ENCODE measurements around the gene MRAP2. TPM values are rescaled to one million over a fixed set of nuclear protein-coding genes. Genes with fewer than 3 reads are reported as not detected.

The MRAP2 gene
- total and polyA plus RNA-seq, 2 donors (not counting 1 experiment from before 2014, with no cell fraction given): 0.03 to 0.17 TPM

GRCh38 chr6:84002226-84002625, 31.3 kb upstream of the MRAP2 start:
- no peaks in the 10 kb centered on the region for H3K9me3 ChIP-seq (ENCODE audit: control insufficient read depth, insufficient read depth, low read depth, low read length)
- H2AFZ ChIP-seq (ENCODE audit: low read length): no peak overlapping the region
- H3K4me2 ChIP-seq (ENCODE audit: extremely low read depth, insufficient read depth, low read length): no peak overlapping the region
- H3K4me1 ChIP-seq (ENCODE audit: control insufficient read depth, extremely low read depth, insufficient read depth, low read length): no peaks in the 10 kb centered on the region
- H3K4me3 ChIP-seq (replicated peaks in 1 of 4; ENCODE audit: control extremely low read depth in 1 of 4, insufficient read depth in 1 of 4, low read depth in 3 of 4, low read length in 4 of 4): no peak overlapping the region
- no peaks in the 10 kb centered on the region for H3K36me3 ChIP-seq (ENCODE audit: control insufficient read depth, insufficient read depth, low read length)
- H4K20me1 ChIP-seq (ENCODE audit: control insufficient read depth, extremely low read depth, insufficient read depth, low read length): no peaks in the 10 kb centered on the region
- H3K27ac ChIP-seq (ENCODE audit: insufficient read depth, low read length): no peak overlapping the region
- no peaks in the 10 kb centered on the region for H3K27me3 ChIP-seq (ENCODE audit: control insufficient read depth, insufficient read depth, low read length)
- no peak for DNase-seq (ENCODE audit: low read depth in 2 of 2)
- no peak for TF ChIP-seq EZH2 (IDR thresholded peaks at IDR 0.05; ENCODE audit: low read length, missing control alignments)
- no peak for TF ChIP-seq CTCF (conservative IDR thresholded peaks at IDR 0.05 in 1 of 2, IDR thresholded peaks at IDR 0.05 in 1 of 2; ENCODE audit: low read depth in 1 of 2, low read length in 2 of 2)
- H3K9ac ChIP-seq (ENCODE audit: insufficient read depth, low read length): no peak overlapping the region
- no peaks in the 10 kb centered on the region for H3K79me2 ChIP-seq (ENCODE audit: control insufficient read depth, insufficient read depth, low read length)

GRCh38 chr6:84003131-84003530, 30.4 kb upstream of the MRAP2 start:
- DNase-seq (ENCODE audit: low read depth in 2 of 2): no peak
- H3K4me3 ChIP-seq (replicated peaks in 1 of 4; ENCODE audit: control extremely low read depth in 1 of 4, insufficient read depth in 1 of 4, low read depth in 3 of 4, low read length in 4 of 4): no peak overlapping the region
- no peak overlapping the region for H3K4me2 ChIP-seq (ENCODE audit: extremely low read depth, insufficient read depth, low read length)
- no peaks in the 10 kb centered on the region for H4K20me1 ChIP-seq (ENCODE audit: control insufficient read depth, extremely low read depth, insufficient read depth, low read length)
- H3K27ac ChIP-seq (ENCODE audit: insufficient read depth, low read length): no peak overlapping the region
- TF ChIP-seq CTCF (conservative IDR thresholded peaks at IDR 0.05 in 1 of 2, IDR thresholded peaks at IDR 0.05 in 1 of 2; ENCODE audit: low read depth in 1 of 2, low read length in 2 of 2): no peak
- no peak for TF ChIP-seq EZH2 (IDR thresholded peaks at IDR 0.05; ENCODE audit: low read length, missing control alignments)
- H3K9ac ChIP-seq (ENCODE audit: insufficient read depth, low read length): no peak overlapping the region
- H3K36me3 ChIP-seq (ENCODE audit: control insufficient read depth, insufficient read depth, low read length): no peaks in the 10 kb centered on the region
- no peaks in the 10 kb centered on the region for H3K9me3 ChIP-seq (ENCODE audit: control insufficient read depth, insufficient read depth, low read depth, low read length)
- H3K79me2 ChIP-seq (ENCODE audit: control insufficient read depth, insufficient read depth, low read length): no peaks in the 10 kb centered on the region
- no peaks in the 10 kb centered on the region for H3K27me3 ChIP-seq (ENCODE audit: control insufficient read depth, insufficient read depth, low read length)
- no peak overlapping the region for H2AFZ ChIP-seq (ENCODE audit: low read length)
- H3K4me1 ChIP-seq (ENCODE audit: control insufficient read depth, extremely low read depth, insufficient read depth, low read length): no peaks in the 10 kb centered on the region

- Histone ChIP-seq H3K27ac (ENCODE audit: insufficient read depth, low read length) (no peak overlapping the region), H3K4me2 (ENCODE audit: extremely low read depth, insufficient read depth, low read length) (no peak overlapping the region), H3K4me3 (replicated peaks in 1 of 4; ENCODE audit: control extremely low read depth in 1 of 4, insufficient read depth in 1 of 4, low read depth in 3 of 4, low read length in 4 of 4) (no peak overlapping the region), H3K79me2 (ENCODE audit: control insufficient read depth, insufficient read depth, low read length) (no peaks in the 10 kb centered on the region), H3K9me3 (ENCODE audit: control insufficient read depth, insufficient read depth, low read depth, low read length) (no peaks in the 10 kb centered on the region), H3K27me3 (ENCODE audit: control insufficient read depth, insufficient read depth, low read length) (no peaks in the 10 kb centered on the region), H4K20me1 (ENCODE audit: control insufficient read depth, extremely low read depth, insufficient read depth, low read length) (no peaks in the 10 kb centered on the region), H3K36me3 (ENCODE audit: control insufficient read depth, insufficient read depth, low read length) (no peaks in the 10 kb centered on the region), H3K9ac (ENCODE audit: insufficient read depth, low read length) (no peak overlapping the region), H2AFZ (ENCODE audit: low read length) (no peak overlapping the region), H3K4me1 (ENCODE audit: control insufficient read depth, extremely low read depth, insufficient read depth, low read length) (no peaks in the 10 kb centered on the region)
- DNase-seq (ENCODE audit: low read depth in 2 of 2): no peak
- no peak for TF ChIP-seq EZH2 (IDR thresholded peaks at IDR 0.05; ENCODE audit: low read length, missing control alignments)
- TF ChIP-seq CTCF (conservative IDR thresholded peaks at IDR 0.05 in 1 of 2, IDR thresholded peaks at IDR 0.05 in 1 of 2; ENCODE audit: low read depth in 1 of 2, low read length in 2 of 2): no peak
These were observed 29.9 kb upstream of the MRAP2 start for GRCh38 chr6:84003654-84004053.
